Midbrain (tissue), 1 donor: ENCODE measurements around the gene AHCYL1.

Experiments used
- DNase-seq: peaks from one replicate; lab custom pipeline; 2025; lab: John Stamatoyannopoulos, UW

Gene AHCYL1

DNA sequence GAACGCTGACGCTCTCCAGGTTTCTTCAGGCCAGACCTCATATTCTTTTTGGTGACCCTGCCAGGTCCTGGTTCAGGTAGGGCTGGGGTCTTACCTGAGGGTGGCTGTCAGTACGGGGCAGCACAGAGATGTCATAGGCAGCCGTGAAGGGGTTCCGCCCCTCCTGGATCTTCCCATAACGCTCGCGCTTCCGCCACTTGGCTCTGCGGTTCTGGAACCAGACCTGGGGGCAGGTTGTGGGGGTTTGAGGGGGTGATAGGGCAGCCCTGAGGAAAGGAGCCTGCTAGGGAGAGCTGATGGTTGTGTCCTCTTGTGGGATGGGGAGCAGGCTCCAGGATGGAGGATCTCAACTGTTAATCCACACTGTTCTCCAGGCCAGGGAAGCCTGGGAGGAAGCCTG, 76.8 kb downstream of the AHCYL1 start:
- no peak for DNase-seq

DNA sequence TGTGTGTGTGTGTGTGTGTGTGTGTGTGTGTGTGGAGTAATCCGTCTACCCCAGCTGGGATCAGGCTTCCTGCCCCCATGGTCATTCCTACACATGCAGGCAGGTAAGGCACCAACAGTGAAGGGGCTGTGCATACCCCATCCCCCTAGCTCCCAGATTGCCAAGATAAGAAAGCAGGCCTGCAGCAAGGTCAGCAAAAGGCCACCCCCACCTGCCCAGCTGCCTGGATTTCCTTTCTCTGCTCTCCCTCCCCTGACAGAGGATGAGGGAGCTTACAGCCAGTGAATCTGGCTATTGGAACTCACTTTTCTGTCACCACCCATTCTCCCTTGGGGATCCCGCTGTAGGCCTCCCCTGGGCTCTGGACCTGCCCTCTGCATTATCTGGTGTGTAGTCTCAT, 78.0 kb downstream of the AHCYL1 start:
- no peak for DNase-seq

DNA sequence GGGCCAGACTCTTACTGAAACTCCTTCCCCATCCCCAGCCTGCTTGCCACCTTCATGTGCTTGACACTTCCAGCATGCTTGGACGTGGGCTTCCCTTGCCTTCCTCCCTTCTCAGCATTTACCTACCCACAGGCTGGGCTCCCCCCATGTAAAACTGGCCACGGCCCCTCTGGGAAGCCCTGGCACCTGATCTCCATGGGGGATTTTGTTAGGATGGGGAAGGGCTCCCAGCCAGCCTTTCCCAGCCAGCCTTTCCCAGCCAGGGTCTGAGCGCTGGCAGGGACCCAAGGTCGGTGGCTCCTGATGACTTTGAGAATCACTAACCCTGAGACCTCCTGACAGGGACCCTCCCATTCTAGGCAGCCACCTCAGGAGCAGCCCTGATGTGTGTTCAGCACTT, 79.2 kb downstream of the AHCYL1 start:
- DNase-seq: no peak

DNA sequence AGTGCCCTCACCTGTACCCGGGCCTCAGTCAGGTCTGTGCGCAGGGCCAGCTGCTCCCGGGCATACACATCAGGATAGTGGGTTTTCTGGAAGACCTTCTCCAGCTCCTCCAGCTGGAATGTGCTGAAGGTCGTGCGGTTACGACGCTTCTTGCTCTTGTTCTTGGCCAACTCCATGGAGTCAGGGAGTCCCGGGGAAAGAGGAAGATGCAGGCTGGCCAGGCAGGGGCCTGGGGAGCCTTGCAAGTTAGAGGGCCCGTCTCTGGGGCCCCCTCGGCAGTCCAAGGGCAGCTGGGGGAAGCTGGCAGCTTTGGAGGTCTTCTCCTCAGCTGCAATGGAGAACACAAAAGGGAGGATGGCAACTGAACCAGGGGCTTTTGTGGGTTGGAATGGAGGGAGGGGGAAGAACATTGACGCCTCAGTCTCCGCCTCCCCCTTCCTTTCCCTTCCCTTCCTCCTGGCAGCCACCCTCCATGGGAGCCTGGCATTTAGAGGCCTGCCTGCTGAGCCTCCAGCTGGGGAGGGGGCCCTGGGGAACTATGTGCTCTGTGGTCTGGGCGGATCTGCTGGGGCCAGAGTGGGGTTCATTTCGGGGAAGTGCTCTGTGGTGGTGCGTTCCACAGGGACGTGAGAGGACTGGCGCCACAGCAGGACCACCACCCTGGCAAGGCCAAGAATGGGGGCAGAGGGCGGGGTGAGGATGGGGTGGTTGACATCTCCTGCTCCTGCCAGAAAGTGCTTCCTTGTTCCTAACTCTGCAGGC, 80.2 kb downstream of the AHCYL1 start:
- DNase-seq: no peak

DNA sequence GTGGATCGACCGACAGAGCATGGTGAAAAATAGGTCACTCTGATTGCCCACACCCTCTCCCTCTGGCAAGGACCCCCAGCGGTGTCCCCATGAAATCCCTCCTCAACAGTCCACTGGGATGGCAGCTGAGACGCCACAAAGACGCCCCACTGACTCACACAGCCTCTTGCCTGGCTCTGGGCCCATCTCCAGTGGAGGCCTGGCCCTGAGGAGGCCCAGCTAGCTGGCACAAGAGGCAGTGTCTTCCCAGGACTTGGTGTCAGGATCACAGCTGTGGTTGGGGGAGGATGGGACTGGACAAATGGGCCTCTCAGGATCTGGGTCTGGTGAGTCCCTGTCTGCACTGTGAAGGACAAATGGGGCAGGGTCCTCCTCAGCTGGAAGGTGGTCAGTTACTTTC, 81.3 kb downstream of the AHCYL1 start:
- DNase-seq: no peak

DNA sequence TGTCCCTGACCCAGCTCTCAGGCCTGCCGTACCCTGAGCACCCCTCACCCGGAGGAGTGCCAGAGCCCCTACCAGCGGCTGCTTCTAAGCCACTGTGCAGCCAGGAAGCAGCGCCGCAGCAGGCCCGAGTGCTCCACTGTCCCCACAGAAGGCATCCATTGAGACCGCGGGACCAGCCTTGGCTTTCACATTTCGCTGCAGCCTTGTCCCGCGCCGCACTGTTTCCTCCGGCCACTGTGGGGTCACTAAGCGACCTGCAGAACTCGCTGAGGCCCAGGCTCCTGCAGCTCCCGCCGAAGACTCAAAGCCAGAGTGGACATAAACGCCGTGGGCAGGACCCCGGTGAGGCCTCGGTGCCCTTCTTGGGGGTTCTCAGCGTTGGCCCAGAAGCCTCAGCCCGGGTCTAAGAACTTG, 82.9 kb downstream of the AHCYL1 start:
- no peak for DNase-seq

DNA sequence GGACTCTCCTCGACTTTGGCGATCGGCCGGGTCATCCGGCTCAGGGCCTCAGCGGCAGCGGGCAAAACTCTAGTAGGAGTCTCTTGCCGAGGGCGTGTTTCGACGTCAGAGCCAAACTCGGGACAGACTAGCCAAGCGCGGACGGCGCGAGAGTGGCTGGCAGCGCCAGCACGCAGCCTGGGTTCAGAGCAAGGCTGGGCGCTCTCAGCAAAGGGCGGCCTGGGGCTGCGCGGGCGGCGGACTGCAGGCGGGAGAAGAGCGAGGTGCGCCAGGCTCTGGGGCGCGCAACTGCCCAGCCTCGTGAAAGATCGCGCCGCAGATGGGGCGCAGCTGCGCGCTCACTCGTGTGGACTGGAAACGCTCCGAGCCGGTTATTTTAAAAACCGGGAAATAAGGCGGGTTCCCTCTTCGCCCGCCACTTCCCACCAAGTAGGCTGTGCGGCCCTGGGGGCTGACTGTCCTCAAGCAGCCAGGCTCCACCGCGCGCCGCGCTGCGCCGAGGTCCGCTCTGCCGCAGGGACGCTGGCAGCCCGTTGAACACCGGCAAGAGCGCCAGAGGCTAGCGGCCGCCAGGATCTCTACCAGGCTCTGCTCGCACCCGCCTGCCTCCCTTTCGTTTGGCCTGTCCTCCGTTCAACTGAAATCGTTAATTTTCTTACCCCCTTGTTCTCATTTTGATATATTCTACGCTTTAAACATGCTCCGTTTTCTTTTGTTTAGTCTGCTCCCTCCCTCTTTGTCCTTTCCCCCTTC, 83.5 kb downstream of the AHCYL1 start:
- no peak for DNase-seq

DNA sequence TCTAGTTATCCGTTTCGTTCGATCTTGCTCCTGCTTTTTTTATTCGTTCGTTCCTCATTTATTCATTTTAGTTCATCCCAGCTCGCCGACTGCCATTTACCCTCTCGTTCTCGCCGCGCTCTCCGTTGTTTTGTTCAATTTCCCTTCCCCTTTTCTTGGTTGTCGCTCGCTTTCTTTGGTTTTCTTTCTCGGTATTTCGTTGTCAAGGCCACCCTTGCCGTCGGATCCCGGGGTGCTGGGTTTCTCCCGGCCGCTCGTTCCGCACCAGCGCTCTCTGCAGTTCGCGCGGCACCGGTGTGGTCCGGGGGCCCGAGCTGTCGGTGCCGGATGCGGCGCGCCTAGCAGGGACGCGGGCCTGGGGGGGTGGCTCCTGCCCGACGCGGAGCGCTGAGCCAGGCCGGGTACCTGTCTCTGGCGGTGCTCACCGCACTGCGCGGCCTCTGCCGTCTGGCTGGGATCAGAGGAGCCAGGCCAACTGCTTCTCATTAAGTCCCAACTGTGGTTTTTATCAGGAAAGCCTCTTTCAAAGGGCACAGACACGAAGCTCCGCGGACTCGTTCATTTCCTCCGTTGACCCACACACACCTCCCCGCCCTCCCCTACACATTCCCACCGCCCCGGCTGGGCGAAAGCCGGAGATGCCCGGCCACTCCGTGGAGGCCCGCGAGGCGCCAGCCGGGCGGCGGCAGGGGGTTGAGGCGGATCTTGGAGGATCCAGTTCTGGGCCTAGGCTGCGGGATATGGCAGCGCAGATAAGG, 84.3 kb downstream of the AHCYL1 start:
- no peak for DNase-seq

DNA sequence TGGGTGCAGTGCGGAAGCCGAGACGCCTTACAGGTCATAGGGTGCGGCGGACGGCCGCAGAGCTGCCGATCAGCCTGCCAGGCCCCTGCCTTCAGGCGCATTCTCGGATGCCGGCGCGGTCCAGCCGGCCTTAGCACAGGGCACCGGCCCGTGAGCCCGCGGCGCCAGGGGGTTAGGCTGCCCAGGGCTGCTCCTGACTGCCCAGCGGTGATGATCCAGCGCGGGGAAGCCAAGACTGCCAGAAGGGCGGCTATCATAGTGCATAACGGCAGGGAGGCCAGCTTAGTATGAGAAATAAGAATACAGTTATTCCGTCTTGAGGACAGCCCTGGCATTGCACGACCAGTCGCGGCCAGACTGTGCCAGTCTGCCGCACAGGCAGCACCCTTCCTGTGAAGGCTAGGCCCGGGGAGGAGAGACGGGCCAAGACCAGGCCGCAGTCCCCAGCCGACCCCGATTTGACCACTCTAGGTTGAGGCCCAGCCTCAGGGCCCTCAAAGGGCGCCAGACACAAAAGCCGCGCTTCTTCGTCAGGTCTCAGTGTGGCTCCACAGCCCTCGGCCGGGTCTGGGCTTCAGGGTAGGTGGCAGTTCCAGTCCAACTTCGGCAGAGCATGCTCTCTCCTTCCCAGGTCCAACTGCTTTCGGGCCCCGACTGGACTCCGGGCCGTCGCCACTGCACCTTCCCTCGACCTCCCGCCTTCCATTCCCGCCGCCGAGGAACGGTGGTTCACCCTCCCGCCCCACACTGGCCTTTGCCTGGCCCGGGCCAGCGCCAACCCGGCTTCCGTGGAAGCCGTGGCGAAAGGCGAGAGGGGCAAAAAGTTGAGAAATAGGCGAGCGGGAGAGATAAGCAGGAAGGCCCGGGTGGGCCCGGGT, 85.1 kb downstream of the AHCYL1 start:
- DNase-seq: no peak

DNA sequence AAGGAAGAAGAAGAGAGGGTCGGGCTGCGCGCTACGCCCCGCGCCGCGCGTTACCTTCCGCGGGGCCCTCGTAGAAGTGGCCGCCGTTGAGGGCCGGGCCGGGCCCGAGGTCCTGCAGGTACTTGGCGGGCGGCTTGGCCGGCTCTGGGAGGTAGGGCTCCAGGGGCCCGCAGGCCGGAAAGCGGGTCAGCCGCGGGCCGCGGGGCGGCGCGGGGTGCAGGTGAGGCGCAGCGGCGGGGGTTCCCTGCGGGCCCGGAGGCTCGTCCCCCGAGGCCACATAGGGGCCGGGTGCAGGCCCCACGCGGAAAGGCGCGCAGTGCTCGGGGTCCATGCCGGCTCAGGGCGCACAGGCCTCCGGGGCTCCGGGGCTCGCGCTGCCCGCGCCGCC, 85.7 kb downstream of the AHCYL1 start:
- no peak for DNase-seq

DNA sequence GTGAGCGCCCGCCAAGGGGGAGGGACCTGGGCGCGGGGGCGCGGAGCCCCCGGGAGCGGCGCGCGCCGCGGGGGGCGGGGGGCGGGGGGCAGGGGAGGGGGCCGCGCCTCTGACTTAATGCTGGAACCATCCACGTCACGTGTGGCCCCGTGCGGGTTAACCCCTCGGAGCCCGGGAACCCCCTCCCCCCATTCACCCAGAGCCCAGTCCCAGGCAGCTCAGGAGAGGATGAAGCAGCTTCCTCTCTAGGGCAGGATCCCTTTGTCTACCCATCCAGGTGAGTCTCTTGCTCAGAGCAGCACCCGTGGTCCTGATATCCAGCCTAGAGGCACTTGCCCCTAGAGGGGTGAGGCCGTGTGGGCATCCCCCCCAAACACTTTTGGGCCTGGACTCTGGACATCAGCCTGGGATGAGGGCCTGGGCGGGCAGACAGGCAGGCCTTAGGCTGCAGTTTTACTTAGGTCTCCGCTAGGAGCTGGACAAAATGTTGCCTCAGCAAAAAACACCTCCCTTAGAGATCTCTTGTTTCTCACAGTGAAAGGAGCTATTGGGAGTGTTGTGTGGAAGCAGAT, 86.2 kb downstream of the AHCYL1 start, which contains the start of gene ALX3:
Gene ALX3 (minus strand): TSS at position 2 of the 572 bp plus-strand sequence. CDS start 60 bp downstream, outside the sequence.
- no peak for DNase-seq
